Ovary (tissue), 3 donors: ENCODE data around the gene RPS5.

Source experiments
- POLR2A ChIP-seq: fragments of 450-650 bp; IDR thresholded peaks from one replicate; pipeline ENCODE4 v1.6.1; 2017; ENCODE audit warnings: antibody characterized with exemption, mild to moderate bottlenecking, moderate library complexity
- TF ChIP-seq, protein P1 (sequence below), 3 donors: fragments of 450-650 bp in 2 of 3; fragments of 200-600 bp in 1 of 3; IDR thresholded peaks; one replicate each; pipeline versions ENCODE4 v1.5.1 to v1.8.0; 2016 to 2022; ENCODE audit warnings: antibody characterized with exemption in 3 of 3, mild to moderate bottlenecking in 1 of 3
- donor health status: DM: no; HTN: no; CAD: no.

DNA sequence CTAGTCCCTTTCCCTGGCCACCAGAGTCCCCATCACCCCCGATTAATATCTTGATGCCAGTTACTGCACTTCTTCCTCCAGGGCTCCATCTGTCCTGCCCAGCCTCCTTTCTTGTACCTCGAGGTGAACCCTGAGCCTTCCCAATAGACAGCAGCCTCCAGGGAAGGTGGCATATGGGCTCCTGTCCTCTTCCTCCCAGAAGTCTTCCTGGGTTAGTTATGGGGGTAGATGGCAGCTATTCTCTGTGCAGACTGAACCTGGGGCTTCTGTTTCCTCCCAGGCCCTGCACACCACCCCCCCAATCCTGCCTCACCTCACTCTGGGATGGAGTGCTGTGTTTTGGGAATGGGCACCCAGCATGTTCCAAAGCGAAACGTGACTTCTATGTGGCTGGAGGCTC, 11.0 kb downstream of the RPS5 start:
- TF ChIP-seq, protein P1, sequence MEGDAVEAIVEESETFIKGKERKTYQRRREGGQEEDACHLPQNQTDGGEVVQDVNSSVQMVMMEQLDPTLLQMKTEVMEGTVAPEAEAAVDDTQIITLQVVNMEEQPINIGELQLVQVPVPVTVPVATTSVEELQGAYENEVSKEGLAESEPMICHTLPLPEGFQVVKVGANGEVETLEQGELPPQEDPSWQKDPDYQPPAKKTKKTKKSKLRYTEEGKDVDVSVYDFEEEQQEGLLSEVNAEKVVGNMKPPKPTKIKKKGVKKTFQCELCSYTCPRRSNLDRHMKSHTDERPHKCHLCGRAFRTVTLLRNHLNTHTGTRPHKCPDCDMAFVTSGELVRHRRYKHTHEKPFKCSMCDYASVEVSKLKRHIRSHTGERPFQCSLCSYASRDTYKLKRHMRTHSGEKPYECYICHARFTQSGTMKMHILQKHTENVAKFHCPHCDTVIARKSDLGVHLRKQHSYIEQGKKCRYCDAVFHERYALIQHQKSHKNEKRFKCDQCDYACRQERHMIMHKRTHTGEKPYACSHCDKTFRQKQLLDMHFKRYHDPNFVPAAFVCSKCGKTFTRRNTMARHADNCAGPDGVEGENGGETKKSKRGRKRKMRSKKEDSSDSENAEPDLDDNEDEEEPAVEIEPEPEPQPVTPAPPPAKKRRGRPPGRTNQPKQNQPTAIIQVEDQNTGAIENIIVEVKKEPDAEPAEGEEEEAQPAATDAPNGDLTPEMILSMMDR (IDR thresholded peaks at IDR 0.05): no peak
- no peak for TF ChIP-seq POLR2A
